ENCODE results near the gene PCIF1.

DNA sequence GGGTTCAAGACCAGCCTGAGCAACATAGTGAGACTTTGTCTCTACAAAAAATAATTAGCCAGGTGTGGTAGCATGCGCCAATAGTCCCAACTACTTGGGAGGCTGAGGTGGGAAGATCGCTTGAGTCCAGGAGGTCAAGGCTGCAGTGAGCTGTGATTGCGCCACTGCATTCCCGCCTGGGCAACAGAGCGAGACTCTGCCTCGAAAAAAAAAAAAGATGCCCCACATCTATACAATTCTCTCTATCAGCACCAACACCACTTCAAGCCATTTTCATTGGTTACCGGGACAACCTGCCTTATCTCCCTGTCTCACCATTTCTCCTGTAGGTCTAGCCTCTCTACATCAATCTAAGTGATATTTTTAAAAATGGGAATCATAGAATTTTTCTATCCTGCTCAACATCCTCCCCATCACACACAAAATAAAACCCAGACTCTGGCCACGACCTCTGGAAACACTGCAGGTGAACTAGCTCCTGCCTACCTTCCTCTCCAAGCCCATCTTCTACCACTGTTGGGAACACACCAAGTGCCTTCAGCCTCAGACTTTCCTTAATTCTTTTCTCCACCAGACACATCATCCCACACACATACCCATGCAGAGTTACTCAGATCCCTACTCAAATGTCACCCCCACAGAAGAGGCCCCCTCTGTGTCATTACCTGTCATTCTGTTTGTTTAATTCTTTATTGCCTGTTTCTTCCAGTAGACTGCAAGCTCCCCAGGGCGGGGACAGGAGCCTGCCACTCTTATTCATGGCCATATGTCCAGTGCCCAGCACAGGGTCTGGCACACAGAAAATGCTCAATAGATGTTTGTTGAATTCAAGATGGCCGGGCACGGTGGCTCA lies 12.9 kb upstream of the PCIF1 start:
- no peak for TF ChIP-seq EZH2phosphoT487 (IDR thresholded peaks at IDR 0.05; ENCODE audit: borderline replicate concordance, low read length)
- no peak for TF ChIP-seq CTCF (IDR thresholded peaks at IDR 0.05; ENCODE audit: low read depth, low read length, poor library complexity, severe bottlenecking)
